ENCODE data around the gene GLRA2. TPM values are rescaled to one million over a fixed set of nuclear protein-coding genes. Genes with fewer than 3 reads are reported as not detected.

GLRA2 gene
- polyA plus RNA-seq, 1 donor (not counting 4 experiments of a cell fraction or from before 2014, with no cell fraction given), result not detected

DNA sequence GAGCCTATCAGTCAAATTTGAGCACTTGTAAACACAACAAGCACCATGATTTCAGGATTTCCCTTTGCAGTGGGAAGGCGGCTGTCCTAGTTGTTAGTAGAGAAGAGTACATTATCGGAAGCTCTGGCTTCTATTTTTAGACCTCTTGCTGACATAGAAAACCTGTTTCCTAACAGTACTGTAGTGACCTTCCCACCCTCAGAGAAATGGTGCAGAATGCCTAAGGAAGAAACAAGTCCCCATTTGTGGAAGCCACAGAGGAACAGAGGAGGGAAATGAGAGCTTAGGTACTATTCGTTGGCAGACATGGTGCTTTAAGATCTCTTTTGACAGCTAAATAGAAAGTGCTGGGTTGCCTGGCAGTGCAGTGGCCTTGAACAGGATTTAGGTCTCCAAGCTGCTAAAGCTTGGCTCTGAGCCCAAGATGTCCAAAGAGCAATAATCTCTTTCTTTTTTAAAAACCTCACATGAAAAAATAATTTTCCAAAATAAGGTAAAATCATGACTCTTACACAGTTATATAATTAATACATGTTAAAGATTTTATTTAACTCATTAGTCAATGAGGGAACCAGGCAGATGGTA is 24.9 kb downstream of the GLRA2 start:
- TF ChIP-seq, protein P1, sequence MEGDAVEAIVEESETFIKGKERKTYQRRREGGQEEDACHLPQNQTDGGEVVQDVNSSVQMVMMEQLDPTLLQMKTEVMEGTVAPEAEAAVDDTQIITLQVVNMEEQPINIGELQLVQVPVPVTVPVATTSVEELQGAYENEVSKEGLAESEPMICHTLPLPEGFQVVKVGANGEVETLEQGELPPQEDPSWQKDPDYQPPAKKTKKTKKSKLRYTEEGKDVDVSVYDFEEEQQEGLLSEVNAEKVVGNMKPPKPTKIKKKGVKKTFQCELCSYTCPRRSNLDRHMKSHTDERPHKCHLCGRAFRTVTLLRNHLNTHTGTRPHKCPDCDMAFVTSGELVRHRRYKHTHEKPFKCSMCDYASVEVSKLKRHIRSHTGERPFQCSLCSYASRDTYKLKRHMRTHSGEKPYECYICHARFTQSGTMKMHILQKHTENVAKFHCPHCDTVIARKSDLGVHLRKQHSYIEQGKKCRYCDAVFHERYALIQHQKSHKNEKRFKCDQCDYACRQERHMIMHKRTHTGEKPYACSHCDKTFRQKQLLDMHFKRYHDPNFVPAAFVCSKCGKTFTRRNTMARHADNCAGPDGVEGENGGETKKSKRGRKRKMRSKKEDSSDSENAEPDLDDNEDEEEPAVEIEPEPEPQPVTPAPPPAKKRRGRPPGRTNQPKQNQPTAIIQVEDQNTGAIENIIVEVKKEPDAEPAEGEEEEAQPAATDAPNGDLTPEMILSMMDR (optimal IDR thresholded peaks at IDR 0.05 in 1 of 3, IDR thresholded peaks at IDR 0.05 in 1 of 3, conservative IDR thresholded peaks at IDR 0.05 in 1 of 3; ENCODE audit: extremely low read depth in 1 of 3, insufficient read depth in 2 of 3, low read length in 3 of 3), result no peak
- no peak for TF ChIP-seq EZH2 (IDR thresholded peaks at IDR 0.05; ENCODE audit: low read length)
- no peaks in the 10 kb centered on the region for H4K20me1 ChIP-seq (ENCODE audit: control insufficient read depth, extremely low read depth, insufficient read depth, low read length)
- no peaks in the 10 kb centered on the region for H3K36me3 ChIP-seq (ENCODE audit: control insufficient read depth in 2 of 2, extremely low read depth in 1 of 2, insufficient read depth in 2 of 2, low read length in 2 of 2)
- no peak overlapping the region for H3K9ac ChIP-seq (ENCODE audit: control insufficient read depth, extremely low read depth, insufficient read depth, low read length)
- H3K4me1 ChIP-seq (ENCODE audit: control insufficient read depth, extremely low read depth, insufficient read depth, low read length), result no peaks in the 10 kb centered on the region
- FAIRE-seq (no peak), DNase-seq (ENCODE audit: low read depth, low spot score) (no peak)
- no peak overlapping the region for H2AFZ ChIP-seq (ENCODE audit: control insufficient read depth, low read length)
- dilution Hi-C loops (cut with MboI; ENCODE audit: extremely low pct_ligation_motif_present, low sequenced_read_pairs), result no loop called here
- H3K4me3 ChIP-seq (ENCODE audit: control insufficient read depth in 2 of 3, extremely low read depth in 1 of 3, insufficient read depth in 2 of 3, low read depth in 1 of 3, low read length in 3 of 3), result no peak overlapping the region
- no peak overlapping the region for H3K27ac ChIP-seq (ENCODE audit: control insufficient read depth, insufficient read depth, low read length)
- H3K27me3 ChIP-seq (ENCODE audit: control insufficient read depth, extremely low read depth, insufficient read depth, low read length), result no peaks in the 10 kb centered on the region
- H3K4me2 ChIP-seq (ENCODE audit: control insufficient read depth, extremely low read depth, insufficient read depth, low read depth, low read length), result no peak overlapping the region
- H3K79me2 ChIP-seq (ENCODE audit: control insufficient read depth, insufficient read depth, low read length), result no peaks in the 10 kb centered on the region
- H3K9me3 ChIP-seq (ENCODE audit: control insufficient read depth, low read depth, low read length), result no peaks in the 10 kb centered on the region
- no peaks in the 10 kb centered on the region for H3K9me1 ChIP-seq (ENCODE audit: control insufficient read depth, extremely low read depth, insufficient read depth, low read length)

DNA sequence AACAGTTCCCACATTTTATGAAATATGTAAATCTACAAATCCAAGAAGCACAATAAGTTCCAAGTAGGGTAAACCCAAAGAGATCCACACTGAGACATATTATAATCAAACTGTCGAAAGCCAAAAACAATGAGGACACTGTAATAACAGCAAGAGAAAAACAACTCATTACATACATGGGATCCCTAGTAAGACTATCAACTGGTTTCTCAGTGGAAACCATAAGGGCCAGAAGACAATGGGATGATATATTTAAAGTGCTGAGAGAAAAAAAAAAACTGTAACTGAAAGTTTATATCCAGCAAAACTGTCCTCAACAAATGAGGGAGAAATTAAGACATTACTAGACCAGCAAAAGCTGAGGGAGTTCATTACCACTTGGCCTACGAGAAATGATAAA is 34.7 kb downstream of the GLRA2 start:
- FAIRE-seq, result no peak

More for the DNA sequence above, 34.7 kb downstream of the GLRA2 start:
- no peak overlapping the region for H2AFZ ChIP-seq (ENCODE audit: control insufficient read depth, low read length)
- no peak overlapping the region for H3K27ac ChIP-seq (ENCODE audit: control insufficient read depth, insufficient read depth, low read length)
- no peak overlapping the region for H3K4me3 ChIP-seq (ENCODE audit: control insufficient read depth in 2 of 3, extremely low read depth in 1 of 3, insufficient read depth in 2 of 3, low read depth in 1 of 3, low read length in 3 of 3)
- no peak for TF ChIP-seq EZH2 (IDR thresholded peaks at IDR 0.05; ENCODE audit: low read length)
- TF ChIP-seq, protein P1 (optimal IDR thresholded peaks at IDR 0.05 in 1 of 3, IDR thresholded peaks at IDR 0.05 in 1 of 3, conservative IDR thresholded peaks at IDR 0.05 in 1 of 3; ENCODE audit: extremely low read depth in 1 of 3, insufficient read depth in 2 of 3, low read length in 3 of 3), result no peak
- H3K9me3 ChIP-seq (ENCODE audit: control insufficient read depth, low read depth, low read length), result no peaks in the 10 kb centered on the region
- H3K36me3 ChIP-seq (ENCODE audit: control insufficient read depth in 2 of 2, extremely low read depth in 1 of 2, insufficient read depth in 2 of 2, low read length in 2 of 2), result no peaks in the 10 kb centered on the region
- DNase-seq (ENCODE audit: low read depth, low spot score), result no peak
- H3K4me2 ChIP-seq (ENCODE audit: control insufficient read depth, extremely low read depth, insufficient read depth, low read depth, low read length), result no peak overlapping the region
- H3K79me2 ChIP-seq (ENCODE audit: control insufficient read depth, insufficient read depth, low read length), result no peaks in the 10 kb centered on the region
- H3K27me3 ChIP-seq (ENCODE audit: control insufficient read depth, extremely low read depth, insufficient read depth, low read length), result no peaks in the 10 kb centered on the region
- H3K4me1 ChIP-seq (ENCODE audit: control insufficient read depth, extremely low read depth, insufficient read depth, low read length), result no peaks in the 10 kb centered on the region
- no peaks in the 10 kb centered on the region for H4K20me1 ChIP-seq (ENCODE audit: control insufficient read depth, extremely low read depth, insufficient read depth, low read length)
- H3K9ac ChIP-seq (ENCODE audit: control insufficient read depth, extremely low read depth, insufficient read depth, low read length), result no peak overlapping the region
- dilution Hi-C loops (cut with MboI; ENCODE audit: extremely low pct_ligation_motif_present, low sequenced_read_pairs), result no loop called here
- H3K9me1 ChIP-seq (ENCODE audit: control insufficient read depth, extremely low read depth, insufficient read depth, low read length), result no peaks in the 10 kb centered on the region

All from keratinocyte (primary cell).